Dendritic cell treated with granulocyte-macrophage colony-stimulating factor and Interleukin-4, amounts not matched to agents 40 ng/mL and 50 ng/mL, for 4 days (primary cell): ENCODE measurements around the gene RAD51B.

Experiments used
- H3K27ac Mint-ChIP-seq: one replicate; pipeline ENCODE4 v1.8.0; 2022; ENCODE audit warnings: mild to moderate bottlenecking, mixed read lengths
- H3K27me3 Mint-ChIP-seq: one replicate; pipeline ENCODE4 v1.8.0; 2022; ENCODE audit warnings: mild to moderate bottlenecking, mixed read lengths
- H3K36me3 Mint-ChIP-seq: one replicate; pipeline ENCODE4 v1.8.0; 2022; ENCODE audit warnings: low read depth, mixed read lengths
- H3K4me1 Mint-ChIP-seq: one replicate; pipeline ENCODE4 v1.8.0; 2022; ENCODE audit warnings: low read depth, mixed read lengths
- H3K4me3 Mint-ChIP-seq: one replicate; pipeline ENCODE4 v1.8.0; 2022; ENCODE audit warnings: mild to moderate bottlenecking, moderate library complexity, mixed read lengths
- H3K9me3 Mint-ChIP-seq: one replicate; pipeline ENCODE4 v1.8.0; 2022; ENCODE audit warnings: mixed read lengths
- intact Hi-C: fragments of 100-400 bp; cut with micrococcal nuclease; formaldehyde crosslinking; loops from one replicate; pipeline ENCODE4 v1.15.0; 2022

The RAD51B gene

GRCh38 chr14:68312300-68312699, 492.7 kb downstream of the RAD51B start:
- intact Hi-C loops, result no loop called here

GRCh38 chr14:68312884-68313610, 493.5 kb downstream of the RAD51B start:
- intact Hi-C loops, result no loop called here
- Mint-ChIP-seq H3K27me3 (no peaks in the 10 kb centered on the region), H3K9me3 (no peaks in the 10 kb centered on the region), H3K4me1 (peaks cover 45% of the 10 kb centered on the region), H3K4me3 (no peak overlapping the region), H3K27ac (no peak overlapping the region), H3K36me3 (no peaks in the 10 kb centered on the region)

More at GRCh38 chr14:68312300-68312699, 492.7 kb downstream of the RAD51B start:
- H3K9me3 Mint-ChIP-seq, result no peaks in the 10 kb centered on the region
- peaks cover 41% of the 10 kb centered on the region for H3K4me1 Mint-ChIP-seq
- H3K4me3 Mint-ChIP-seq, result no peak overlapping the region
- H3K36me3 Mint-ChIP-seq, result no peaks in the 10 kb centered on the region
- H3K27me3 Mint-ChIP-seq, result no peaks in the 10 kb centered on the region
- no peak overlapping the region for H3K27ac Mint-ChIP-seq

- Mint-ChIP-seq H3K27me3 (no peaks in the 10 kb centered on the region), H3K4me3 (no peak overlapping the region), H3K27ac (no peak overlapping the region), H3K9me3 (no peaks in the 10 kb centered on the region), H3K36me3 (no peaks in the 10 kb centered on the region), H3K4me1 (peaks cover 34% of the 10 kb centered on the region)
- intact Hi-C loops, result no loop called here
Observed at GRCh38 chr14:68314642-68315041, 495.1 kb downstream of the RAD51B start.

GRCh38 chr14:68315081-68315480, 495.5 kb downstream of the RAD51B start:
- H3K36me3 Mint-ChIP-seq, result no peaks in the 10 kb centered on the region
- H3K4me3 Mint-ChIP-seq, result no peak overlapping the region
- H3K9me3 Mint-ChIP-seq, result no peaks in the 10 kb centered on the region
- no peaks in the 10 kb centered on the region for H3K27me3 Mint-ChIP-seq
- H3K4me1 Mint-ChIP-seq, result peaks cover 30% of the 10 kb centered on the region
- intact Hi-C loops, result no loop called here
- no peak overlapping the region for H3K27ac Mint-ChIP-seq

- Mint-ChIP-seq H3K27ac (no peak overlapping the region), H3K27me3 (no peaks in the 10 kb centered on the region), H3K4me1 (peaks cover 37% of the 10 kb centered on the region), H3K9me3 (peaks cover 12% of the 10 kb centered on the region), H3K36me3 (no peaks in the 10 kb centered on the region), H3K4me3 (no peak overlapping the region)
- intact Hi-C loops, result no loop called here
Observed at GRCh38 chr14:68316078-68316868, 496.7 kb downstream of the RAD51B start.

- H3K27ac Mint-ChIP-seq, result no peak overlapping the region
- peaks cover 12% of the 10 kb centered on the region for H3K9me3 Mint-ChIP-seq
- no peaks in the 10 kb centered on the region for H3K27me3 Mint-ChIP-seq
- intact Hi-C loops, result no loop called here
- no peaks in the 10 kb centered on the region for H3K36me3 Mint-ChIP-seq
- no peak overlapping the region for H3K4me3 Mint-ChIP-seq
- peaks cover 38% of the 10 kb centered on the region for H3K4me1 Mint-ChIP-seq
Observed at GRCh38 chr14:68317239-68317638, 497.7 kb downstream of the RAD51B start.

GRCh38 chr14:68318828-68319227, 499.2 kb downstream of the RAD51B start:
- intact Hi-C loops, result no loop called here
- Mint-ChIP-seq H3K27me3 (no peaks in the 10 kb centered on the region), H3K27ac (no peak overlapping the region), H3K4me3 (no peak overlapping the region), H3K9me3 (peaks cover 12% of the 10 kb centered on the region), H3K36me3 (no peaks in the 10 kb centered on the region), H3K4me1 (peaks cover 29% of the 10 kb centered on the region)

- Mint-ChIP-seq H3K4me1 (peaks cover 18% of the 10 kb centered on the region), H3K27ac (peak overlapping the region; percentile 7), H3K4me3 (no peak overlapping the region), H3K27me3 (no peaks in the 10 kb centered on the region), H3K9me3 (peaks cover 12% of the 10 kb centered on the region), H3K36me3 (no peaks in the 10 kb centered on the region)
- intact Hi-C loops, result no loop called here
Observed at GRCh38 chr14:68320495-68320894, 500.9 kb downstream of the RAD51B start.

- Mint-ChIP-seq H3K27me3 (no peaks in the 10 kb centered on the region), H3K4me3 (no peak overlapping the region), H3K9me3 (peaks cover 12% of the 10 kb centered on the region), H3K27ac (peak overlapping the region; percentile 16), H3K4me1 (peaks cover 29% of the 10 kb centered on the region), H3K36me3 (no peaks in the 10 kb centered on the region)
- intact Hi-C loops, result no loop called here
Observed at GRCh38 chr14:68322940-68323620, 503.5 kb downstream of the RAD51B start.

GRCh38 chr14:68325267-68325807, 505.8 kb downstream of the RAD51B start:
- intact Hi-C loops, result no loop called here
- Mint-ChIP-seq H3K9me3 (peaks cover 10% of the 10 kb centered on the region), H3K27ac (no peak overlapping the region), H3K4me3 (no peak overlapping the region), H3K4me1 (peaks cover 35% of the 10 kb centered on the region), H3K27me3 (no peaks in the 10 kb centered on the region), H3K36me3 (no peaks in the 10 kb centered on the region)

- Mint-ChIP-seq H3K36me3 (no peaks in the 10 kb centered on the region), H3K4me1 (peaks cover 35% of the 10 kb centered on the region), H3K4me3 (no peak overlapping the region), H3K9me3 (no peaks in the 10 kb centered on the region), H3K27ac (peak overlapping the region; percentile 50), H3K27me3 (no peaks in the 10 kb centered on the region)
- intact Hi-C loops, result no loop called here
Observed at GRCh38 chr14:68327231-68327630, 507.7 kb downstream of the RAD51B start.

- H3K36me3 Mint-ChIP-seq, result no peaks in the 10 kb centered on the region
- intact Hi-C loops, result no loop called here
- H3K9me3 Mint-ChIP-seq, result no peaks in the 10 kb centered on the region
- no peak overlapping the region for H3K4me3 Mint-ChIP-seq
- H3K27ac Mint-ChIP-seq, result no peak overlapping the region
- no peaks in the 10 kb centered on the region for H3K27me3 Mint-ChIP-seq
- H3K4me1 Mint-ChIP-seq, result peaks cover 42% of the 10 kb centered on the region
Observed at GRCh38 chr14:68328509-68328908, 508.9 kb downstream of the RAD51B start.

- H3K4me1 Mint-ChIP-seq, result peaks cover 45% of the 10 kb centered on the region
- H3K27ac Mint-ChIP-seq, result no peak overlapping the region
- H3K9me3 Mint-ChIP-seq, result no peaks in the 10 kb centered on the region
- no peaks in the 10 kb centered on the region for H3K27me3 Mint-ChIP-seq
- H3K36me3 Mint-ChIP-seq, result no peaks in the 10 kb centered on the region
- intact Hi-C loops, result no loop called here
- no peak overlapping the region for H3K4me3 Mint-ChIP-seq
Observed at GRCh38 chr14:68331426-68331825, 511.8 kb downstream of the RAD51B start.

- Mint-ChIP-seq H3K27ac (no peak overlapping the region), H3K4me1 (peaks cover 41% of the 10 kb centered on the region), H3K36me3 (no peaks in the 10 kb centered on the region), H3K27me3 (no peaks in the 10 kb centered on the region), H3K9me3 (no peaks in the 10 kb centered on the region), H3K4me3 (no peak overlapping the region)
- intact Hi-C loops, result no loop called here
Observed at GRCh38 chr14:68331991-68332390, 512.4 kb downstream of the RAD51B start.
